Measurements from ENCODE around the gene SLAMF1.

GRCh38 chr1:160608057-160608456 is 38.8 kb downstream of the SLAMF1 start:
- TF ChIP-seq ZNF274 (IDR thresholded peaks at IDR 0.05; ENCODE audit: low read depth, low read length) (no peak), YY1 (IDR thresholded peaks at IDR 0.05; ENCODE audit: insufficient read depth, insufficient read length) (no peak)

All from NT2/D1 (cell line).